Endothelial cell of umbilical vein (primary cell): ENCODE results near the gene RAB40C. TPM values are rescaled to one million over a fixed set of nuclear protein-coding genes. Genes with fewer than 3 reads are reported as not detected.

Experiments used
- BruUV-seq: library from RNA; stranded (reverse); fragments of 400-500 nt; replicated peaks from 2 replicates; lab custom pipeline; 2021; lab: Mats Ljungman, UMichigan
- CTCF ChIA-PET: fragments of 300-600, 350-600 bp; sonication (Branson Sonifier 250); formaldehyde crosslinking; loops from one replicate; lab custom pipeline; 2021; ENCODE audit warnings: antibody characterized with exemption, inconsistent platforms; lab: Charles Lee
- POLR2A ChIA-PET: fragments of 300-600, 350-600 bp; sonication (Branson Sonifier 250); formaldehyde crosslinking; loops from one replicate; lab custom pipeline; 2021; ENCODE audit warnings: antibody characterized with exemption, inconsistent platforms; lab: Charles Lee
- DNase-seq: peaks from one replicate; pipeline ENCODE4 v3.0.0-alpha.2; 2011; ENCODE audit warnings: low read depth, low spot score
- FAIRE-seq: peaks from 2 replicates; lab custom pipeline; 2011; peaks lifted over from hg19 to GRCh38; lab: Jason Lieb, UNC
- H2AFZ ChIP-seq: 2 replicates; pipeline ENCODE4 v1.6.0; 2012; ENCODE audit warnings: low read depth, low read length, control low read depth, inconsistent platforms
- H3K27ac ChIP-seq: 2 replicates; pipeline ENCODE4 v1.5.1; 2011; ENCODE audit warnings: low read depth, mild to moderate bottlenecking, control low read depth, low read length, moderate library complexity; ENCODE audit not compliant: insufficient read depth
- H3K27me3 ChIP-seq, 2 experiments: 2 replicates each; pipeline versions ENCODE4 v1.6.0 to v1.6.1; 2011; ENCODE audit warnings: low read length in 2 of 2, mixed read lengths in 1 of 2; ENCODE audit not compliant: control insufficient read depth in 2 of 2, insufficient read depth in 2 of 2
- H3K36me3 ChIP-seq, 2 experiments: 2 replicates in 1 of 2; 3 replicates in 1 of 2; pipeline ENCODE4 v1.5.1; 2011; ENCODE audit warnings: low read length in 2 of 2, mild to moderate bottlenecking in 1 of 2, moderate library complexity in 1 of 2; ENCODE audit not compliant: control insufficient read depth in 2 of 2, insufficient read depth in 2 of 2; ENCODE audit errors: extremely low read depth in 1 of 2
- H3K4me1 ChIP-seq: 3 replicates; pipeline ENCODE4 v1.5.1; 2011; ENCODE audit warnings: mild to moderate bottlenecking, low read length; ENCODE audit not compliant: control insufficient read depth, insufficient read depth; ENCODE audit errors: extremely low read depth
- H3K4me2 ChIP-seq: 2 replicates; pipeline ENCODE4 v1.6.1; 2011; ENCODE audit warnings: low read length, control low read depth, mixed read lengths; ENCODE audit not compliant: insufficient read depth
- H3K4me3 ChIP-seq, 3 experiments: fragments of 200-600 bp in 1 of 3; sonication (generic), shearing (Covaris generic) in 1 of 3; replicated peaks in 1 of 3; 2 replicates each; pipeline ENCODE4 v1.5.1; 2011 to 2016; ENCODE audit warnings: control low read depth in 3 of 3, low read length in 3 of 3, mild to moderate bottlenecking in 2 of 3, inconsistent platforms in 1 of 3, low read depth in 1 of 3, moderate library complexity in 1 of 3; ENCODE audit not compliant: insufficient read depth in 1 of 3
- H3K79me2 ChIP-seq: 2 replicates; pipeline ENCODE4 v1.6.0; 2012; ENCODE audit warnings: low read length, inconsistent platforms; ENCODE audit not compliant: control insufficient read depth, insufficient read depth
- H3K9ac ChIP-seq: replicated peaks from 2 replicates; pipeline ENCODE3; 2011; ENCODE audit warnings: low read length, control low read depth; ENCODE audit not compliant: insufficient read depth; ENCODE audit errors: extremely low read depth
- H3K9me1 ChIP-seq: replicated peaks from 3 replicates; pipeline ENCODE4 v1.6.0; 2011; ENCODE audit warnings: mild to moderate bottlenecking, low read length; ENCODE audit not compliant: control insufficient read depth, insufficient read depth; ENCODE audit errors: extremely low read depth
- H3K9me3 ChIP-seq: replicated peaks from 2 replicates; pipeline ENCODE4 v1.5.1; 2012; ENCODE audit warnings: low read length, inconsistent platforms; ENCODE audit not compliant: control insufficient read depth, insufficient read depth
- H4K20me1 ChIP-seq: replicated peaks from 2 replicates; pipeline ENCODE3; 2011; ENCODE audit warnings: mild to moderate bottlenecking, low read length; ENCODE audit not compliant: control insufficient read depth, insufficient read depth; ENCODE audit errors: extremely low read depth
- CTCF ChIP-seq, 2 donors: IDR thresholded peaks; 1 replicate in 1 of 2; 2 replicates in 1 of 2; pipeline ENCODE4 v1.5.1; 2011; ENCODE audit warnings: low read length in 2 of 2, mild to moderate bottlenecking in 2 of 2, moderate library complexity in 2 of 2, control low read depth in 1 of 2, inconsistent platforms in 1 of 2, low read depth in 1 of 2; ENCODE audit not compliant: insufficient read depth in 1 of 2; ENCODE audit errors: extremely low read depth in 1 of 2
- EZH2 ChIP-seq: IDR thresholded peaks from 2 replicates; pipeline ENCODE4 v1.6.1; 2012; ENCODE audit warnings: borderline replicate concordance, low read depth, mild to moderate bottlenecking, moderate library complexity, low read length, inconsistent platforms; ENCODE audit not compliant: severe bottlenecking
- FOS ChIP-seq: IDR thresholded peaks from 2 replicates; pipeline ENCODE4 v1.6.1; 2011; ENCODE audit warnings: mild to moderate bottlenecking, low read length, moderate library complexity, borderline replicate concordance; ENCODE audit not compliant: insufficient read depth
- GATA2 ChIP-seq: IDR thresholded peaks from 2 replicates; pipeline ENCODE4 v1.7.0; 2011; ENCODE audit warnings: low read depth, mild to moderate bottlenecking, moderate library complexity, mixed read lengths, low read length; ENCODE audit not compliant: insufficient read length, insufficient read depth
- JUN ChIP-seq: IDR thresholded peaks from 2 replicates; pipeline ENCODE4 v1.6.1; 2011; ENCODE audit warnings: borderline replicate concordance, low read depth; ENCODE audit not compliant: insufficient read length, insufficient read depth
- MYC ChIP-seq: IDR thresholded peaks from one replicate; pipeline ENCODE4 v1.6.1; 2011; ENCODE audit warnings: mild to moderate bottlenecking, low read depth, low read length
- POLR2A ChIP-seq: IDR thresholded peaks from 2 replicates; pipeline ENCODE4 v1.6.1; 2012; ENCODE audit warnings: low read depth, mild to moderate bottlenecking, control low read depth, low read length
- POLR2AphosphoS5 ChIP-seq: IDR thresholded peaks from 2 replicates; pipeline ENCODE4 v1.6.1; 2012; ENCODE audit warnings: low read depth, mild to moderate bottlenecking, control low read depth, low read length, moderate library complexity; ENCODE audit not compliant: insufficient read depth
- dilution Hi-C: fragments of 300-500 bp; cut with MboI; formaldehyde crosslinking; loops from one replicate; pipeline ENCODE4 v1.15.0; 2019; ENCODE audit warnings: low sequenced_read_pairs; ENCODE audit not compliant: extremely low pct_ligation_motif_present
- intact Hi-C: fragments of 100-400 bp; cut with micrococcal nuclease; formaldehyde crosslinking; loops from one replicate; pipeline ENCODE4 v1.10.0; 2022
- polyA plus RNA-seq, 4 experiments: library from polyadenylated mRNA; depleted of rRNA in 3 of 4; stranded (reverse) in 3 of 4; unstranded in 1 of 4; fragments of >200 nt; gene quantifications; 2 replicates each; pipeline versions ENCODE4 v1.2.1 to v1.2.3, GENCODE V29; 2011 to 2012; ENCODE audit warnings: missing spikeins in 1 of 4
- total RNA-seq: library from RNA; stranded (reverse); gene quantifications from 2 replicates; pipeline ENCODE4 v1.2.3, GENCODE V29; 2021
- TF ChIP-seq, protein P1 (sequence below): IDR thresholded peaks from 2 replicates; pipeline ENCODE4 v1.6.1; 2011; ENCODE audit not compliant: insufficient read depth, insufficient read length

RAB40C gene
- total and polyA plus RNA-seq, 2 donors (not counting 3 experiments of a cell fraction or from before 2014, with no cell fraction given) = 12.4 to 18.8 TPM

DNA sequence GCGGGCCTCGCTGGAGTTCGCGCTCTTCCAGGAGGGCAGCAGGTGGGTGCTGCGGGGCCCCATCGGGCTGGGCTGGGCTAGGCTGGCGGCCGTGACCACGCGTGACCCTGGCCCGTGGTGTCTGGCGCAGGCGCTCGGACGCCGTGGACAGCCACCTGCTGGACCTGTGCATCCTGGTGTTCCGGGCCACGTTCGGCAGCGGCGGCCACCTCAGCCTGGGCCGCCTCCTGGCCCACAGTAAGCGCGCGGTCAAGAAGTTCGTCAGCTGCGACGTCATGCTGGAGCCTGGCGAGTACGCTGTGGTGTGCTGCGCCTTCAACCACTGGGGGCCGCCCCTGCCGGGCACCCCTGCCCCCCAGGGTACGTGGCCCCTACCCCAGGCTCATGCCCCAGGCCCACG, 37.7 kb upstream of the RAB40C start:
- CTCF ChIA-PET = no interaction called here
- dilution Hi-C loops = no loop called here
- POLR2A ChIA-PET = no interaction called here

More for the DNA sequence above, 37.7 kb upstream of the RAB40C start:
- TF ChIP-seq MYC (no peak), CTCF (IDR thresholded peaks at IDR 0.05; ENCODE audit: extremely low read depth in 1 of 2, insufficient read depth in 1 of 2, low read depth in 1 of 2, low read length in 2 of 2) (no peak), EZH2 (no peak), GATA2 (no peak), JUN (no peak), POLR2A (no peak), POLR2AphosphoS5 (no peak), FOS (no peak)
- TF ChIP-seq, protein P1, sequence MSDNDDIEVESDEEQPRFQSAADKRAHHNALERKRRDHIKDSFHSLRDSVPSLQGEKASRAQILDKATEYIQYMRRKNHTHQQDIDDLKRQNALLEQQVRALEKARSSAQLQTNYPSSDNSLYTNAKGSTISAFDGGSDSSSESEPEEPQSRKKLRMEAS = no peak
- no peak overlapping the region for H2AFZ ChIP-seq
- no peaks in the 10 kb centered on the region for H4K20me1 ChIP-seq
- peaks cover 5% of the 10 kb centered on the region for H3K79me2 ChIP-seq
- H3K27me3 ChIP-seq = no peaks in the 10 kb centered on the region
- no TSS peak for BruUV-seq
- no peak overlapping the region for H3K27ac ChIP-seq
- H3K4me3 ChIP-seq = no peak overlapping the region
- no peaks in the 10 kb centered on the region for H3K9me1 ChIP-seq
- no peak overlapping the region for H3K9ac ChIP-seq
- H3K36me3 ChIP-seq = peaks cover 0 to 14% of the 10 kb centered on the region in 2 experiments
- DNase-seq (no peak), FAIRE-seq (no peak)
- H3K9me3 ChIP-seq = no peaks in the 10 kb centered on the region
- intact Hi-C loops = no loop called here
- H3K4me1 ChIP-seq = peaks cover 6% of the 10 kb centered on the region
- no peak overlapping the region for H3K4me2 ChIP-seq
